GM19193 (cell line): ENCODE results near the gene ACTN3.

Experiments used
- POLR2A ChIP-seq: IDR thresholded peaks from 4 replicates; pipeline ENCODE4 v1.6.1; 2011; ENCODE audit not compliant: insufficient read depth, insufficient read length; ENCODE audit errors: extremely low read depth

Gene ACTN3

GRCh38 chr11:66539170-66539869, 7.4 kb upstream of the ACTN3 start:
- TF ChIP-seq POLR2A: no peak

- no peak for TF ChIP-seq POLR2A
These were observed 6.9 kb upstream of the ACTN3 start for GRCh38 chr11:66539870-66540213.

- TF ChIP-seq POLR2A: no peak
These were observed 4.8 kb upstream of the ACTN3 start for GRCh38 chr11:66541892-66542291.

GRCh38 chr11:66542362-66542761, 4.3 kb upstream of the ACTN3 start:
- no peak for TF ChIP-seq POLR2A

- no peak for TF ChIP-seq POLR2A
These were observed 3.2 kb upstream of the ACTN3 start for GRCh38 chr11:66543263-66544107.

- peak; percentile 75 for TF ChIP-seq POLR2A
These were observed 869 bp upstream of the ACTN3 start, which contains the start of gene ZDHHC24 for GRCh38 chr11:66545701-66546367. Gene ZDHHC24, minus strand, starts transcription at chr11:66546048. Its CDS starts 45 bp downstream, at chr11:66546003.

- TF ChIP-seq POLR2A: no peak
These were observed 411 bp downstream of the ACTN3 start for GRCh38 chr11:66546966-66547661.

GRCh38 chr11:66547662-66548009, 933 bp downstream of the ACTN3 start:
- TF ChIP-seq POLR2A: no peak

- no peak for TF ChIP-seq POLR2A
These were observed 1.3 kb downstream of the ACTN3 start for GRCh38 chr11:66548041-66548440.

GRCh38 chr11:66548774-66549630, 2.3 kb downstream of the ACTN3 start:
- TF ChIP-seq POLR2A: no peak

- TF ChIP-seq POLR2A: no peak
These were observed 3.0 kb downstream of the ACTN3 start for GRCh38 chr11:66549696-66550095.

- TF ChIP-seq POLR2A: no peak
These were observed 4.2 kb downstream of the ACTN3 start for GRCh38 chr11:66550887-66551286.

- no peak for TF ChIP-seq POLR2A
These were observed 7.9 kb downstream of the ACTN3 start for GRCh38 chr11:66554602-66555001.

GRCh38 chr11:66555416-66555815, 8.7 kb downstream of the ACTN3 start:
- no peak for TF ChIP-seq POLR2A
